Activated T-helper 1 cell treated with anti-CD3 and anti-CD28 coated beads, Interleukin-12 subunit alpha, Interleukin-12 subunit beta, Interleukin-2, Interleukin-4 antibody, amounts not matched to agents 30 ng/mL and 10 ng/mL and 1 ng/mL, durations not matched to agents 14 hours and 24 hours and 36 hours (primary cell): ENCODE results near the gene XRCC6. TPM values are rescaled to one million over a fixed set of nuclear protein-coding genes. Genes with fewer than 3 reads are reported as not detected.
"Not testable (repeated sequence)": the region's sequence is repeated elsewhere in the genome, so short reads cannot be mapped to it uniquely, and the experiment has no call there.

Source experiments
- DNase-seq: peaks from one replicate; pipeline ENCODE4 v3.0.0; 2021; ENCODE audit warnings: low spot score
- H3K27ac Mint-ChIP-seq: one replicate; pipeline ENCODE4 v1.8.0; 2021; ENCODE audit warnings: mild to moderate bottlenecking, mixed read lengths
- H3K27me3 Mint-ChIP-seq: one replicate; pipeline ENCODE4 v1.8.0; 2022; ENCODE audit warnings: mild to moderate bottlenecking, moderate library complexity, mixed read lengths; ENCODE audit not compliant: insufficient read depth
- H3K36me3 Mint-ChIP-seq: one replicate; pipeline ENCODE4 v1.8.0; 2021; ENCODE audit warnings: low read depth, mixed read lengths
- H3K4me1 Mint-ChIP-seq: one replicate; pipeline ENCODE4 v1.8.0; 2021; ENCODE audit warnings: low read depth, mixed read lengths
- H3K4me3 Mint-ChIP-seq: one replicate; pipeline ENCODE4 v1.8.0; 2021; ENCODE audit warnings: mild to moderate bottlenecking, moderate library complexity, mixed read lengths
- H3K9me3 Mint-ChIP-seq: one replicate; pipeline ENCODE4 v1.8.0; 2021; ENCODE audit warnings: mixed read lengths
- intact Hi-C: fragments of 100-400 bp; cut with micrococcal nuclease; formaldehyde crosslinking; loops from one replicate; pipeline ENCODE4 v1.15.1; 2024
- total RNA-seq: library from RNA; stranded (reverse); gene quantifications from 2 replicates; pipeline ENCODE4 v1.2.3, GENCODE V29; 2022

XRCC6 gene
- total RNA-seq = 367 and 368 TPM in 2 replicates

DNA sequence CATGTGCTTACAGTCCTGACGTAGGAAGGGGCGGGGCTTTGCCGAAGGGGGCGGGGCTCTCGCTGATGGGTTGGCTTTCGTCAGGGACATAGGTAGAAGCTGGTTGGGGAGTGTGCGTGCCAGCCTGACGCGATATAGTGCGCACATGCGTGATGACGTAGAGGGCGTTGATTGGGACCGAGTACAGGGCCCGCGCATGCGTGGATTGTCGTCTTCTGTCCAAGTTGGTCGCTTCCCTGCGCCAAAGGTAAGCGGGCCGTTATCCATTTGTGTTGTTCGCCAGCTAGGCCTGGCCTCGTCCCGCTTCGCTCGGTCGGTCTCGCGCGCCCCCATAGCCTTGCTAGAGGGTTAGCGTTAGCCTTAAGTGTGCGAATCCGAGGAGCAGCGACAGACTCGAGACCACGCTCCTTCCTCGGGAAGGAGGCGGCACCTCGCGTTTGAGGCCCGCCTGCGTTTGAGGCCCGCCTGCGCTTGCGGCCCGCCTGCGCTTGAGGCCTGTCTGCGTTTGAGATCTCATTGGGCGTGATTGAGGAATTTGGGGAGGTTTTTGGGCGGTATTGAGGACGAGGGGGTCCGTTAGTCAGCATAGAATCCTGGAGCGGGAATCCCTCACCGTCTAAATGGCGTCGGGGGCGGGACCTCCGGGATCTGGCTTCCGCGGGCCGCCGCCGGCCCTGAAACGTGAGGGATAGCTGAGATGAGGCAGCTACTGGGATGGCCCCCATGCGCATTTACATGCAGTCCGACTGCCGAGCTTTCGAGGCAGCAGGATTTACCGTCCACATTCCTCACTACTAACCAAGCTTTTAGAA, at the start of gene XRCC6:
Gene XRCC6, plus strand, starts transcription at position 197 of the 812 bp plus-strand sequence. CDS start 710 bp downstream, outside the sequence.
- Mint-ChIP-seq H3K36me3 (peaks cover 29% of the 10 kb centered on the region), H3K4me3 (peak within 1 kb of the TSS; percentile 93)
- intact Hi-C loops = loop anchor here (1.0 to 10.0 kb wide), 15 partner anchors 17 to 670 kb away; partner anchors contain the start of genes NAGA, PHETA2, PHF5A and POLR3H

DNA sequence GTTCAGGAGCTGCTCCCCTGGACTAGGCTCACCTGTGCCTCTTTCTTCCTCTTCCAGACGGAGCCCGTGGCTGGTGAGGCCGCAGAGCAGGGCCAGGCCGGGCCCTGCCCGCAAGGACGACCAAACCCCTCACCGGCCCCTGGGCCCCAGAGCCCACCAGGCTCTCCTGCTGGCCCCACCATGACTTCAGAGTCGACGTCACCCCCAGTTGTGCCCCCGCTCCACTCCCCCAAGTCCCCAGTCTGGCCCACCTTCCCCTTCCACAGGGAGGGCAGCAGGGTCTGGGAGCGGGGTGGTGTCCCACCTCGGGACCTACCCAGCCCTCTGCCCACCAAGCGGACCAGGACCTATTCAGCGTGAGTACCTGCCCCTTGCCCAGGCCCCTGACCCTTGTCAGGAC, 49.3 kb upstream of the XRCC6 start:
- Mint-ChIP-seq H3K4me1 (no peaks in the 10 kb centered on the region), H3K36me3 (peaks cover 3% of the 10 kb centered on the region), H3K4me3 (no peak overlapping the region), H3K27ac (no peak overlapping the region), H3K27me3 (peaks cover 3% of the 10 kb centered on the region), H3K9me3 (no peaks in the 10 kb centered on the region)
- no peak for DNase-seq
- intact Hi-C loops = no loop called here

More for the DNA sequence above, at the start of gene XRCC6:
- Mint-ChIP-seq H3K27me3 (no peaks in the 10 kb centered on the region), H3K9me3 (no peaks in the 10 kb centered on the region), H3K27ac (peak within 1 kb of the TSS; percentile 94), H3K4me1 (peaks cover 50% of the 10 kb centered on the region)
- DNase-seq = peak; percentile 97

DNA sequence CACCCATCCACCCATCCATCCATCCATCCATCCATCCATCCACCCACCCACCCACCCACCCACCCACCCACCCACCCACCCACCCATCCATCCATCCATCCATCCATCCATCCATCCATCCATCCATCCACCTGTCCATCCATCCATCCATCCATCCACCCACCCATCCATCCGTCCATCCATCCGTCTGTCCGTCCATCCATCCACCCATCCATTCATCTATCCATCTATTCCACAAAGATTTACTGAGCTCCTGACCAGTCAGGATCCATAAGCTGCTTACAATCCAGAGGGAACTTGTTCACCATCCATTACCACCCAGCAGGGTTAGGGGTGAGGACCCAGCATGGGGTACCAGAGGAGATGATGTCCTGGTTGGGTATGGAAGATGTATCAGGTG, 48.8 kb upstream of the XRCC6 start:
- H3K4me3 Mint-ChIP-seq, H3K4me1 Mint-ChIP-seq: not testable (repeated sequence)

DNA sequence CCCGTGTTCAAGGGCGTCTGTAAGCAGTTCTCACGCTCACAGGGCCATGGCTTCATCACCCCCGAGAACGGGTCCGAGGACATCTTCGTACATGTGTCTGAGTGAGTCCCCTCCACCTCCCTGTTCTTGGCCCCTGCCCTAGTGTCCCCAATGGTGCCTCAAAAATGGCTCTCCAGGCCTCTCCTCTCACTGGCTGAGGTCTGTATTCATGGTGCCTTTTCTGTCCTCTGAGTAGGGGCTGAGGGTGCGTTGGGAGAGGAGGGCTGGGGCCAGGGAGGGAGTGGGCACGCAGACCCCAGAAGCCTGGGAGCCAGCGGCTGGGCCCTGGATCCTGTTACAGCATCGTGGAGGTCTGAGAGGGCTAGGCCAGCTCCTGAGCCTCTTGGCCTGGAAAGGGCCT, 47.4 kb upstream of the XRCC6 start:
- Mint-ChIP-seq H3K27ac (no peak overlapping the region), H3K4me1 (no peaks in the 10 kb centered on the region), H3K4me3 (no peak overlapping the region), H3K27me3 (no peaks in the 10 kb centered on the region), H3K9me3 (no peaks in the 10 kb centered on the region), H3K36me3 (peaks cover 3% of the 10 kb centered on the region)
- intact Hi-C loops = no loop called here
- no peak for DNase-seq

More for the DNA sequence above, 48.8 kb upstream of the XRCC6 start:
- DNase-seq, H3K9me3 Mint-ChIP-seq, H3K27ac Mint-ChIP-seq, H3K27me3 Mint-ChIP-seq, H3K36me3 Mint-ChIP-seq, intact Hi-C loops: not testable (repeated sequence)

DNA sequence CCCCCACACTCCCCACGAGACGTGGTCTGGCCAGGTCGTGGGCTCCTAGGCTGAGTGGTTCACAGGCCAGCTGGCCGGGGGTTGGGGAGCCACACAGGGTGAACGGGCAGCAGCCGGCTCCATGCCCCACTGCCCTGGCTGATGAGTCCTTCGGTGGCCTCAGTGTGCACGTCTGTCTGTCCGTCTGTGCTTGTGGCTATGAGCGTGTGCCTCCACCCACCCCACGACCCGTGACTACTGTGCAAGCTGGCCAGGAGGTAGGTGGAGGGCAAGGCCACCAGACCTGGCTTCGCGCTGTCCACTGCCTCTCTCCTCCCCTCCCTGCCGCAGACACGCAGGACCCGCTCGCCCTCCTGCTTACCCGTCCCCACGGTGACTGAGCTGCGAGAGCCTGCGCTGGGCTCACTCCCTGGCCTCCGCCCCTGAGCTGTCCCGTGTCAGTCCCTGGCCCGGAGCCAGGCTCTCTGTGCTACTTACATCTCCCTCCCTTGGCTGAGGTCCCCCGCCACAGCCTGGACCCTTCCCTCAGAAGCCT, 46.2 kb upstream of the XRCC6 start:
- intact Hi-C loops = no loop called here
- H3K36me3 Mint-ChIP-seq = peaks cover 5% of the 10 kb centered on the region
- H3K4me1 Mint-ChIP-seq = no peaks in the 10 kb centered on the region
- no peaks in the 10 kb centered on the region for H3K9me3 Mint-ChIP-seq
- no peaks in the 10 kb centered on the region for H3K27me3 Mint-ChIP-seq
- no peak overlapping the region for H3K27ac Mint-ChIP-seq
- no peak for DNase-seq
- H3K4me3 Mint-ChIP-seq = no peak overlapping the region

DNA sequence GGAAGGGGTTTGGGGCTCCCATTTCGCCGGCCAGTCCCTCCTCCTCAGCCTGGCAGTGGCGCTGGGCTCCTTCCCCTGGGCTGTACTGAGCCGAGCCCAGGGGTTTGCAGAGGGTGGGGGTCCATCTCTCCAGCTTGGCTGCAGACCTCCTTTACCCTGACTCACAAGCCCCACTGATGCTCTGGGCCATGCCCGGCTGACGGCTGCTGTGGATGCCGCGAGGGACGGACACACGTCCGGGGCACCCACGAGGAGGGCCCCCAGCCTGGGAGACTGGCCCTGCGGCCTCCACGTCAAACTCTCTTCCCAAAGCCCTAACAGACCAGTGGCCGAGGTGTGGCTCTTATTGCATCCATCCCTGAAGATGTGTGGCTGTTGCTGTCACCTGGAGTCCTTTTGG, 45.6 kb upstream of the XRCC6 start:
- H3K27me3 Mint-ChIP-seq = no peaks in the 10 kb centered on the region
- intact Hi-C loops = no loop called here
- H3K27ac Mint-ChIP-seq = no peak overlapping the region
- peaks cover 5% of the 10 kb centered on the region for H3K36me3 Mint-ChIP-seq
- H3K4me3 Mint-ChIP-seq = no peak overlapping the region
- no peaks in the 10 kb centered on the region for H3K9me3 Mint-ChIP-seq
- no peaks in the 10 kb centered on the region for H3K4me1 Mint-ChIP-seq
- DNase-seq = no peak

DNA sequence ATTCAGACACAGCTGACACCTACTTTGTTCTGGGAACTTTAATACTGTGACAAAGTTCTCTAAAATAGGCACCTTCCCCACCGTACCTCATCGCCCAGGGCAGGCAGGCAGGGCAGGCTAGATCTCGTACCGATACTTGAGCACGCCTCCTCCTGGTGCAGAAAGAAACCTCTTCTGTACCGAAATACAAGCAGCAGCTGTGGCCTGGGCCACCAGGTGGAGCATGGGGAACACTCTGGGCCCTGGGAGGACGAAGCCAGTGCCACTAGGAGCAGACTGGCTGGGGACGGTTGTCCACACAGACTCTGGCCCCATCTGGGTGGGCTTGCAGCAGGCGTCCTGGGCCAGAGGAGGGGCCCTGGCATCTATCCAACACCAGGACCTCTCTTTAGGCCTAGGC, 44.2 kb upstream of the XRCC6 start:
- H3K36me3 Mint-ChIP-seq = peaks cover 5% of the 10 kb centered on the region
- no peaks in the 10 kb centered on the region for H3K4me1 Mint-ChIP-seq
- no peak overlapping the region for H3K27ac Mint-ChIP-seq
- intact Hi-C loops = no loop called here
- DNase-seq = peak; percentile 22
- no peaks in the 10 kb centered on the region for H3K9me3 Mint-ChIP-seq
- no peaks in the 10 kb centered on the region for H3K27me3 Mint-ChIP-seq
- no peak overlapping the region for H3K4me3 Mint-ChIP-seq

DNA sequence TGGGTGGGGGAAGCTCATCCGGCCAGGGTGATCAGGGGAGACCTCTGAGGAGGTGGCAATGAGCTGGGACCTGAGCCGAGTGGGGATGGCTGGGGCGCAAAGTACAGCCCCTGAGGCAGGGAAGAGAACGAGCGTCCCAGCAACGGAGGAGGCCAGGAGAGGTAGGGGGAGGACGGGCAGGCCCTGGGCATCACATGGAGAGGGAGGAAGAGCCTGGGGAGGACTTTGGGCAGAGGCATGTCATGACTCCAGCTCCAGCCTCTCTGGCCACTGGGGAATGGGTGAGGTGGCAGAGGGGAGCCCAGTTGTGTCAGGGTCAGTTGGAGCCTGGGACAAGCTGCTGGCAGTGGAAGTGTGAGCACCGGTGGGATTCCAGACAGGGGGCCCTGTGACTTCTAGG, 43.0 kb upstream of the XRCC6 start:
- no peak overlapping the region for H3K27ac Mint-ChIP-seq

DNA sequence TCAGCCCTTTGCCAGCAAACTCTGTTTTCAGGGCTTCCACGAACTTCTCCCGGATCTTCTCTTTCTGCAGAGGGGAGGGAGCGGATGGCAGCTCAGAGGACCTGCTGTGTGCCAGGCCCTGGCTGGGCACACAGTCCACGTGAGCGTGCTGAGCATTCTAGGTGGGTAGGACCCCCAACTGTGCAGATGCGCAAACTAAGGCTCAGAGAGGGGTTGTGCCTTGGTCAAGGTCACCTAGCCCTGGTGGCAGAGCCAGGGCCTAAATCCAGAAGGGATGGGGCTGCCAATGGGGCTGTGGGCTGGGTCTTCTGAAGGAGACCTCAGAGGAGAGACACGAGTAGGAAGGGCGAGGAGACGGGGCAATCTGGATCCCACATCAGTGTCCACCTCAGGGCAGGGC, 42.3 kb upstream of the XRCC6 start:
- Mint-ChIP-seq H3K9me3 (no peaks in the 10 kb centered on the region), H3K4me1 (no peaks in the 10 kb centered on the region)

More for the DNA sequence above, 43.0 kb upstream of the XRCC6 start:
- no peaks in the 10 kb centered on the region for H3K27me3 Mint-ChIP-seq
- intact Hi-C loops = no loop called here
- peaks cover 8% of the 10 kb centered on the region for H3K36me3 Mint-ChIP-seq
- DNase-seq = no peak
- H3K4me1 Mint-ChIP-seq = no peaks in the 10 kb centered on the region
- H3K4me3 Mint-ChIP-seq = no peak overlapping the region
- H3K9me3 Mint-ChIP-seq = no peaks in the 10 kb centered on the region

DNA sequence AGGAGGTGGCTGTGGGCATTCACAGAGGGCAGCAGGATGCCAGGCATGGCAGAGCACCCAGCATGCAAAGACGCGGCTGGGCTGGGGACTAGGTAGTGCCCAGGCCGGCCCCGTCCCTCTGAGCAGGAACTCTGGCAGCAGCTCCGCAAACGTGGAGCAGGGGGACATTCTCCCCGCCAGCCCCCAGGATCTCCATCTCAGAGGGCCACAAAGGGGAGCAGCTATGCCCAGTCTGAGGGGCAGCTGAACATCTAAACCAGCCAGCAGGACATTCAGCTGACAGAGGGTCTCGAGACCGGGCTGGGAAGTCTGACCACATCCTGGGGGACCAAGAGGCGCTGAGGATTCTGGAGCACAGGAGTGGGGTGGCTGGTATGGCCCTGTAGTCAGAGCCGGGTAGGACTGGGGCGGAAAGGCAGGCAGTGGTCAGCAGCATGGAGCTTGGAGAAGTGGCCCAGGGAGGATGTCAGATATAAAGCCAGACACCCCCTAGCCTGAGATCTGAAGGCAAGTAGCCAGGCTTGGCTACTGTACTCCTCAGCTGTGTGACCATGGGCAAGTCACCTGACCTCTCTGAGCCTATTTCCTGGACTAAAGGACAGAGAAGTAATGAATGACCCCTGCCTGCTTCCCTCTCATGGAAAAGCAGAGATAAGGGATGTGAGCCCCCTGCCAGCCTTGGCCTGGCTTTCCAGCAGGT, 41.6 kb upstream of the XRCC6 start:
- Mint-ChIP-seq H3K27ac (no peak overlapping the region), H3K27me3 (no peaks in the 10 kb centered on the region), H3K4me1 (no peaks in the 10 kb centered on the region), H3K36me3 (peaks cover 10% of the 10 kb centered on the region), H3K4me3 (no peak overlapping the region), H3K9me3 (no peaks in the 10 kb centered on the region)
- intact Hi-C loops = no loop called here
- DNase-seq = no peak

More for the DNA sequence above, 42.3 kb upstream of the XRCC6 start:
- H3K4me3 Mint-ChIP-seq = no peak overlapping the region
- intact Hi-C loops = no loop called here
- no peak for DNase-seq
- H3K27ac Mint-ChIP-seq = no peak overlapping the region
- peaks cover 8% of the 10 kb centered on the region for H3K36me3 Mint-ChIP-seq
- no peaks in the 10 kb centered on the region for H3K27me3 Mint-ChIP-seq

DNA sequence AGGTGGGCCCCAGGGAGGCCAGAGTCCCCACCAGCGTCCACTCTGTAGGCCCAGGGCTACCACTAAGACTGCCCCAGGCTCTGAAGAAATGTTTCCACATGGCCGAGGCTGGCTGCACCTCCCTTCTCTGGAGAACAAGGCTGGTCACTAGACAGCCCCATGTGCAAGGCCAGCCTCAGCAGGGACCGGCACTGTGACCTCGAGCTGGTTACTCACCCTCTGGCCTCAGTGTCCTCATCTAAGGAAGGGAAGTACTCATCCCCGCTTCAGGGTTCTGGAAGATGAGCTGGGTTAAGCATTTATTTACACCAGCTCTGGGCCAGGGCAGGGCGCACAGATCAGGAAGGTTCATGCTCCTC, 41.1 kb upstream of the XRCC6 start:
- Mint-ChIP-seq H3K27ac (no peak overlapping the region), H3K4me3 (no peak overlapping the region)
- intact Hi-C loops = no loop called here

DNA sequence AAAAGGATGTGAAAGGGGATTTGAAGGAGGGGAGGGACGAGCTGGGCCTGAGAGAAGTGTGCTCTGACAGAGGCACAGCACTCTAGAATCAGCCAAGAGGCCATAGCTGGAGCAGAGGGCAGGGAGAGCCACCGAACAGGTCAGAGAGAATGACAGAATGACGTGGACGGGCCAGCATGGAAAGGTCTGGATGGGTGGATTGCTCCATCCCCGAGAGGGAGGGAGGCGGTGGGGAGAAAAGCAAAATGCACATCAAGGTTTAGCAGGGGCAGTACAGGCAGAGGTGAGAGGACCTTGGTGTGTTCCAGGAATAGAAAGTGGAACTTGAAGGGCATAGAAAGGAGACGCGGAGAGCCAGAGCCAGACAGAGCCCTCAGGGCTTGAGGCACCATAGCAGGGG, 38.4 kb upstream of the XRCC6 start:
- Mint-ChIP-seq H3K4me3 (no peak overlapping the region), H3K27me3 (no peaks in the 10 kb centered on the region), H3K27ac (no peak overlapping the region), H3K4me1 (peaks cover 3% of the 10 kb centered on the region), H3K9me3 (no peaks in the 10 kb centered on the region), H3K36me3 (peaks cover 8% of the 10 kb centered on the region)
- DNase-seq = no peak
- intact Hi-C loops = no loop called here

More for the DNA sequence above, 41.1 kb upstream of the XRCC6 start:
- no peak for DNase-seq
- H3K27me3 Mint-ChIP-seq = no peaks in the 10 kb centered on the region
- peaks cover 11% of the 10 kb centered on the region for H3K36me3 Mint-ChIP-seq
- no peaks in the 10 kb centered on the region for H3K4me1 Mint-ChIP-seq
- no peaks in the 10 kb centered on the region for H3K9me3 Mint-ChIP-seq

DNA sequence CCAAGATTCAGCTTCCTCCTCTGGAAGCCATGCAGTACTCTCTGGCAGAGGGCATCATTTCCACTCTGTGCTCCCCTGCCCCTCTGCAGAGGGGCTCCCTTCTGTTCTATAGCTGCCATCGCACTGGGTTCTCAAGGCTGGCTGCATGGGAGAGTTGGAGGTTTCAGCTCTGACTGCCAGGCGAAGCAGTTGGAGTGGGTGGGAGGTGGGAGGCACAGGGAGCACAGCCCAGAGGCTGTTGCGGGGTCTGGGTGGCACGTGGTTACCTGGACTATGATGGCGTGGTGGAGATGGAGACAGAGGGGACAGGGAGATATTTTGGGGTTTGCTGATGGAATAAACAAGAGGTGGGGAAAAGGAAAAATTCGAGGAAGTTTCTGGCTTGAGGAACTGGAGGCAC, 36.2 kb upstream of the XRCC6 start:
- DNase-seq = no peak
- H3K9me3 Mint-ChIP-seq = no peaks in the 10 kb centered on the region
- no peaks in the 10 kb centered on the region for H3K27me3 Mint-ChIP-seq
- intact Hi-C loops = loop anchor here (5.0 kb wide), 1 partner anchor 183 kb away; no protein-coding TSS in a partner anchor
- peak overlapping the region; percentile 4 for H3K27ac Mint-ChIP-seq
- H3K4me1 Mint-ChIP-seq = peaks cover 17% of the 10 kb centered on the region
- no peak overlapping the region for H3K4me3 Mint-ChIP-seq
- peaks cover 5% of the 10 kb centered on the region for H3K36me3 Mint-ChIP-seq
